AG10803 (cell line): ENCODE data around the gene DLK2.

Source experiments
- DNase-seq: peaks from one replicate; pipeline ENCODE4 v3.0.0; 2010; ENCODE audit warnings: low read depth
- H3K4me3 ChIP-seq: 2 replicates; pipeline ENCODE4 v1.5.1; 2011; ENCODE audit warnings: mild to moderate bottlenecking, low read length, control low read depth
- CTCF ChIP-seq: conservative IDR thresholded peaks from 2 replicates; pipeline ENCODE4 v1.5.1; 2011; ENCODE audit warnings: mild to moderate bottlenecking, low read length, control low read depth, inconsistent platforms

The DLK2 gene

DNA sequence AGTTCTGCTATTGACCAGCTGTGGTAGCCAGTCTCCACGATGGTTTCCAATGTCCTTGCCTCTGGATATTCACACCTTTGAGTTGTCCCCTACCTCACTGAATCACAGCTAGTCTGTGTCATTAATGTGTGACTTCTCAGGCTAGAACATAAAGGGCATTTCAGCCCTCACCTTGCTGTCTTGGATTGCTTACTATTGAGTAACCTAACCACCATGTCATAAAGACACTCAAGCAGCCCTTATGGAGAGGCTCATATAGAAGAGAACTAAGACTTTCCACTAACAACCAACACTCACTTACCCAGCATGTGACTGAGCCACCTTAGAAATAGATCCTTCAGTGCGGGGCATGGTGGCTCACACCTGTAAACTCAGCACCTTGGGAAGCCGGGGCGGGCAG is 47.1 kb downstream of the DLK2 start:
- no peak for DNase-seq
- no peak for TF ChIP-seq CTCF
- H3K4me3 ChIP-seq, result no peak overlapping the region

DNA sequence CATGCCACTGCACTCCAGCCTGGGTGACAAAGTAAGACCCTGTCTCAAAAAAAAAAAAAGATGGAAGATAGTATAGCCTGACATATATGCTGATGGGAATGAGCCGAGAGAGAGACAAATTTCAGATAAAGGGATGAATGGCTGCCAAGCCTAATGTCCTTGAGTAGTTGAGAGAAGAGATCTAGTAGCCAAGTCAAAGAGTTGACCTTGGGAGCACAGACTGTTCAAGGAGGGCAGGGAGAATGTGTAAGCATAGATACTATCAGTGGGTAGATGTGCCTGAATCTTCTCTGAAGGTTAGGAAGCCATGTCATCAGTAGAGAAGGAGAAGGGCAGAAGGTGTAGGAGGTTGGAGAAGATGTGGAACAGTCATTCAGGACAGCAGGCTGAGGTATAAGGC is 48.1 kb downstream of the DLK2 start:
- TF ChIP-seq CTCF, result no peak
- DNase-seq, result no peak
- no peak overlapping the region for H3K4me3 ChIP-seq

- no peak for TF ChIP-seq CTCF
- no peak for DNase-seq
- no peak overlapping the region for H3K4me3 ChIP-seq
Observed at GRCh38 chr6:43405354-43405753, 50.0 kb downstream of the DLK2 start.

DNA sequence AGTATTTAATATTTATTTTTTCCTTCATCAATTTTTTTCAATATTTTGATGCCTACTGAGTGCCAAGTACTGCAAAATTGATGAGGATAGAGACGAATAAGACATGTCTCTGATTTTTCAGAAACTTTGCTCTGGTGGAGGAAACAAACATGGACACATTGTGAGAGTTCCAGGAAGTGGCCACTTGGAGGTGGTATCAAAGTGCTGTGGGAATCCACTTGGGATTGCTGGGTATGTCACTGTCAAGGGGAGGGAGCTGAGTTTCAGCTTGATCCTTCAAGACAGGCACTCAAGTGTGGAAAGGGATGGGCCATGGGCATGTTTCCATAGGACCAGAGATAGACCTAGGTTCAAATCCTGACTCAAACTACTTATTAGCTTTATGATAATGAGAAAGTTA is 52.5 kb downstream of the DLK2 start:
- no peak overlapping the region for H3K4me3 ChIP-seq
- no peak for DNase-seq
- TF ChIP-seq CTCF, result no peak

- no peak for DNase-seq
- no peak overlapping the region for H3K4me3 ChIP-seq
- no peak for TF ChIP-seq CTCF
Observed at GRCh38 chr6:43401730-43402129, 53.6 kb downstream of the DLK2 start.
